ENCODE results near the gene COPS9. TPM values are rescaled to one million over a fixed set of nuclear protein-coding genes. Genes with fewer than 3 reads are reported as not detected.

The COPS9 gene
- total RNA-seq, 1 donor from 2014 or later = 204 TPM

DNA sequence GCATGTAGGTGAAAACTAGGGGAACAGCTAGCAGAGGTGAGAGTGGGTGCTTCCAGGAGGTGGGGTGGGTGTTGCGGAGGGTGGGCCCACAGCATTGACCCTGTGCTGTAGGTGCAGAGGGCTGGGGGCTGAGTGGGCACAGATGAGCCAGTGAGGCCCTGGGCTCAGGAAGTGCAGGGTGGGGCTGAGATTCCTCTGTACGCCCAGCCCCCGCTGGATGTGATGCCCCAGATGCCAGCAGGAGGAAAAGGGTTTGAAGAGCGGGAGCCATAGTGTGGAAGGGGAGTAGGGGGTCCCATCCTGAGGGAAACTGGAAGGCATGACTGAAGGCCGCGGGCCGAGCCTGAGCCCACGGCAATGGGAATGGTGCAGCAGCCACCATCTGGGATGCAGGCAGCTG lies 18.5 kb upstream of the COPS9 start:
- peak; percentile 7 for DNase-seq
- intact Hi-C loops (cut with micrococcal nuclease) = no loop called here

DNA sequence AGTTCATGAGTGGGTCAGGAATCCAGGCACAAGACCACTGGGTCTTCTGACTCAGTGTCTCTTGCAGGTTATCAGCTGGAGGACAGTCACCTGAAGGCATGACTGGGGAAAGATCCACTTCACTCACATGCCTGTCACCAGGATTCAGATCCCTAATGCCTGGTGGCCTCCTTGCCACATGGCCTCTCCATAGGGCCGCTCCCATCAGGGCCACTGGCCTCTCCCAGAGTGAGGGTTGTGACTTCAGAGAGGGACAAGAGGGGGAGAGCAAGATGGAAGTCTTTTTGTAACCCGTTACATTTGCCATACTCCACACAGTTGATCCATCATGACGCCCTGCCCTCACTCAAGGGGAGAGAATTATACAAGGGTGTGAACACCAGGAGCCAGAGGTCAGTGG lies 17.3 kb upstream of the COPS9 start:
- DNase-seq (peak; percentile 7), ATAC-seq (no peak)
- intact Hi-C loops (cut with micrococcal nuclease) = no loop called here

More for the DNA sequence above, 18.5 kb upstream of the COPS9 start:
- no peak for ATAC-seq

DNA sequence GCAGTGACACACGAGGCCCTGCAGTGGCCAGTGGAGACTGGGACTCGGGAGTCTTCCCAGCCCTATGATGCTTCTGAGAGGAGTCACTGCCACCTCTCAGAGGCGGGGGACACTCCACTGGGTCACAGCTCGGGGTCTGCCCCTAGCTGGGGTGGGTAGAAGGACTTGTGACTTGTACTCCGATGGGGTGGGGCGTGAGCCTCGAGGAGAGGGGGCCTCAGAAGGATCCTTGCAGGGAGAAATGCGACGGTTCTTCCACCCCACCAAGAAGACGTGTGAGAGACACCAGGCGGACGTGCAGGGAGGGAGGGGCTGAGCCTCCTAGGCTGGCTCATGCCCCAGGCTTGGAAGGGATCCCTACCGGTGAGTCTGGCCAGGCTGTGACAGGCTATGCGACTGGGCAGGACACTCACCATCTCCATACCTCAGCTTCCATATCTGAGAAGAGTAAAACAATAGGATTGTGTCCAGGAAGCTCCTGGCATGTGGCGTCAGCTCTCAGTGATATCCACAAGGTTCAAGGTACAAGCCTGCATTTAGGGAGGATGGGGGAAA lies 15.4 kb upstream of the COPS9 start:
- ATAC-seq (peak; percentile 88), DNase-seq (peak; percentile 67)
- intact Hi-C loops (cut with micrococcal nuclease) = no loop called here

DNA sequence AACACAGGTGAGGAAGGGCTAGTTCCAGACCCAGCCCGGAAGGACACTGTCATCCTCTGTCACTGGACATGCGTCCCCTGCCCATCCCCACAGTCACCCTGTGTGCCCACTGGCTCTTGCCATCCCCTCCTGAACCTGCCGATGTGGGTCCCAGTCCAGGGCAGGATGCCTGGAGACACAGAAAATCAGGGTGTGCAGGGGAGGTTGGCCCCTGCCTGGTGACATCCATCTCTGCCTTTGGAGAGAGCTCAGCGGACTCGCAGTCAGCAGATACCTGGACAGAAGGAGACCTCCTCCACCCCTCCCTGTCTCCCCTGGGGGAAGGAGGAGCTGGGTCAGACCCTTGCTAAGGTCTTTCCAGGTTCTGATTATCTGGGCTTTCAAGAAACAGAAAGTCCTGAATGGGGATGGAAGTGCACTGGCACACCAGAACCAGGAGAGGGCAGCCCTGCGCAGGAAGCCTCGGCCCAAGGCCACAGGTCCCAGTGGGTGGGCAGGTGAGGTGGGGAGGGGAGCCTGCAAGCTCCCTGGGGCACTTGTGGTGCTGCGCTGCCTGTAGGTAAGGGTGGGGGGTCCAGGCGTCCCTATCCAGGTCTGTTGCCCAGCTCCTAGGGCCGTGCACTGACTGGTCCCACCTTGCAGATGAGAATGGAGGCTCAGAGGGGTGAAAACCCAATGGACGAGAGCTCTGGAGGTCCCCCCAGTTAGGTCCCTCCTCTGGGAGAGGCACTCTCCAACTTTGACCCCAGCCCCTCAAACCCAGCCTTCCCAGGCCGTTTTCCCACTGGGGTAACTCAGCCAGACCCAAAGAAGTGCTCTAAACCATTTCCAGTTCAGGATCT lies 14.1 kb upstream of the COPS9 start:
- peak; percentile 59 for ATAC-seq
- intact Hi-C loops (cut with micrococcal nuclease) = loop anchor here (10.0 kb wide), 1 partner anchor 1115 kb away; no protein-coding TSS in a partner anchor
- peak; percentile 54 for DNase-seq

DNA sequence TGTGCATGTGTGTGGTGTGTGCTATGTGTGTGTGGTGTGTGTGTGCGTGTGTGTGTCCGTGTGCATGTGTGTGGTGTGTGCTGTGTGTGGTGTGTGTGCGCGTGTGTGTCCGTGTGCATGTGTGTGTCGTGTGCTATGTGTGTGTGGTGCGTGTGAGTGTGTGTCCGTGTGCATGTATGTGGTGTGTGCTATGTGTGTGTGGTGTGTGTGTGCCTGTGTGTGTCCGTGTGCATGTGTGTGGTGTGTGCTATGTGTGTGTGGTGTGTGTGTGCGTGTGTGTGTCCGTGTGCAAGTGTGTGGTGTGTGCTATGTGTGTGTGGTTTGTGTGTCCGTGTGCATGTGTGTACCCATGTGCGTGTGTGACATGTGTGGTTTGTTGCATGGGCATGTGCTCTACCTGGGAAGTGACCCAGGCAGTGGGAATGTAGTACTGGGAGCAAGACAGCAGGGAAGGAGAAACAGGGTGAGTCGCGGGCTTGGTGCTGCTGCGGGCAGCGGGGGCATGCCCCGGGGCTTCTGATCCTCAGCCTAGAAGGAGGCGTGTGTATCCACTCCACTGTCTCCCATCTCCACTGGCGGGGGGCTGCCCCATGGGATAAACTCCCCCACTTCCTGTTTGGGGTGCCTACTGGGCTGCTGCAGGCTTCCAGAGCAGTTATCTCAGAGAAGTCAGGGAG lies 11.9 kb upstream of the COPS9 start:
- no peak for ATAC-seq
- DNase-seq = no peak
- intact Hi-C loops (cut with micrococcal nuclease) = loop anchor here (10.0 kb wide), 1 partner anchor 1113 kb away; no protein-coding TSS in a partner anchor

DNA sequence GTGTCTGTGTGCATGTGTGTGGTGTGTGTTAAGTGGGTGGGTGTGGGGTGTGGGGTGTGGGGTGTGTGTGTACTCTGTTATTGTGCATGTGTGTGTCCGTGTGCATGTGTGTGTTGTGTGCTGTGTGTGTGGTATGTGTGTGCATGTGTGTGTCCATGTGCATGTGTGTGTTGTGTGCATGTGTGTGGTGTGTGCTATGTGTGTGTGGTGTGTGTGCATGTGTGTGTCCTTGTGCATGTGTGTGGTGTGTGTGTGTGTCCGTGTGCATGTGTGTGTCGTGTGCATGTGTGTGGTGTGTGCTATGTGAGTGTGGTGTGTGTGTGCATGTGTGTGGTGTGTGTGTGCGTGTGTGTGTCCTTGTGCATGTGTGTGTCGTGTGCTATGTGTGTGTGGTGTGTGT lies 11.3 kb upstream of the COPS9 start:
- DNase-seq (no peak), ATAC-seq (no peak)
- intact Hi-C loops (cut with micrococcal nuclease) = loop anchor here (10.0 kb wide), 1 partner anchor 1113 kb away; no protein-coding TSS in a partner anchor

DNA sequence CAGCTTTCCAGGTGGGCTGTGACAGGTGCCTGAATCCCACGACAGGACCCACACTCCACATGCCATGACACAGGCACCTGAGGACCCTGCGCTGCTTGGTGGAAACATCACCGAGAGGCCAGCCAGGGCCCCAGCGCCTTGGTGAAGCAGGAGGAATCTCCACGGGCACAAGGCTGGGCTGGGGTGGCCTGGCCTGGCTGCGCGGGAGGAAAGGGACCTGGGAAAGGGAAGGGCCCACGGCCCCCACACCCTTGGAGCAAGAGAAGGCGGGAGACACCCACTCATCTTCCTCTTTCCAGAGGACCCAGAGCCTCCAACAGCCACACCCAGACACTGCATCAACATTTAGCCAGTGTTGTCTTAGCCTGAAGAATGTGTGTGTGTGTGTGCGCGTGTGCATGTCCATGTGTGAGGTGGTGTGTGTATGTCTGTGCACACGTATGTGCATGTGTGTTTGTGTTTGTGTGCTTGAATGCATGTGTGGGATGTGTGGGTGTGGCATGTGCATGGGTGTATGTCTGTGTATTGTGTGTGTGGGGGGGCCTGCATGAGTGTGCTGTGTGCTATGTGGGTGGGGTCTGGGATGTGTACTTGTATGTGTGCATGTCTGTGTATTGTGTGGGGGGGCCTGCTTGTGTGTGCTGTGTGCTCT lies 10.6 kb upstream of the COPS9 start:
- intact Hi-C loops (cut with micrococcal nuclease) = loop anchor here (10.0 kb wide), 1 partner anchor 1112 kb away; no protein-coding TSS in a partner anchor
- DNase-seq = no peak
- no peak for ATAC-seq

DNA sequence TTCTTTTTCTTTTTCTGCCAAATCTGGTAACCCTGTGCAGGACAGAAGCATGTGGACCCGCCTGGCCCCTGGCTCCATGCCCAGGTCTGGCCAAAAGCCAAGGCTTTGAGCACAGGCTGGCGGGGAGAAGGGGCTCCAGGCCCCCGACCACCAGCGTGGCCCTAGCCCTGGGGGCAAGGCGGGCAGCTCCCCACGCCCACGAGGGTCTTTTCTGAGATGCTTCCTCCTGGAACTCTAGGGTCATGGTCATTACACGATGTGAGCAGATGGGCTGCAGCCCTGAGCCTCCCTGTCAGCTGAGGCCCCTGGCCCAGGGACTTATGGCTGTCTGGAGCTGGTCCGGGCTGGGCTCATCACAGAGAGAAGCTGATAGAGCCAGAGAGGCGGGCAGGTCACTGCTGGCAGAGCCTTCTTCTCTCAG lies 10.0 kb upstream of the COPS9 start:
- DNase-seq (no peak), ATAC-seq (no peak)
- intact Hi-C loops (cut with micrococcal nuclease) = loop anchor here (10.0 kb wide), 1 partner anchor 1111 kb away; no protein-coding TSS in a partner anchor

DNA sequence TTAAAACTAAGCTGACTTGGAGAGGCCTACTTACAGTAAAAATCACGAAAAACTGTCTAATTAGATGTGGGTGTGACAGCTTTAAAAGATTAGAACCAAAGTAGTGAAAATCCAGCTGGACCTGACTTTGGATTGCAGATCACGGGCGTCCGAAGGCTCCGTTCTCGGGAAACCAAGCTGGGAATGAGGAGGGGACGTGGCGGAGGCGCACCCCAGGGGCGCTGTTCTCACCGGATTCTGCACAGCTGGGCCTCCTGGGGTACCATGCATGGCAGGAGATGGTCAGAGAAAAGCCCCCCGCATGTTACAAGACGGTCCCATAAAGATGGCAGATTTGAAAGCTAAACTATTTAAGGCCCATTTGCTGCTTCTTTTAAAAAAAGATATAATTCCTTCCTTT lies 9.4 kb upstream of the COPS9 start:
- no peak for DNase-seq
- ATAC-seq = no peak
- intact Hi-C loops (cut with micrococcal nuclease) = loop anchor here (10.0 kb wide), 1 partner anchor 1111 kb away; no protein-coding TSS in a partner anchor

DNA sequence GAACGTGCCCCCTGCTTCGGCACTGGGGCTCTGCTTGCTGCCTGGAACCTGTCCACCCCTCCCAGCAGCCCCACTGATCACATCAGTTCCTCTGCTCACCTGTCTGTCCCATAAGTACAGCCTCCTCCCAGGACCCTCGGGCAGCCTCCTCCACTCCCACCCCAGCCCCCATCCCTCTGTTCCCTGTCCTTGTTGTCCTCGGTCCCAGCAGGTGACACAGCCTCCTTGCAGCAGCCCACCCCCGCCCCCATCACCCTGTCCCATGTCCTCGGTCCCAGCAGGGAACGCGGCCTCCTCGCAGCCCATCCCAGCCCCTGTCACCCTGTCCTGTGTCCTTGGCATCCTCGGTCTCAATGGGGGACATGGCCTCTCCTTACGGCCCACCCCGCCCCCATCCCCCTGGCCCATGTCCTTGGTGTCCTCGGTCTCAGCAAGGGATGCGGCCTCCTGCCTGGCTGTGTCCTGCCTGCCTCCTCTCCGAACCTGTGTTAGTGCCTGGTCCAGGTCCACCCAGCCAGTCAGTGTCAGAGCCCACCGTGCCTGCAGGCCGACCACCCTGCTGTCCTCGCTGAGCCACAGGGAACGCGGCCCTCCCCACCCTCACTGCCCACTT lies 8.7 kb upstream of the COPS9 start:
- DNase-seq (no peak), ATAC-seq (no peak)
- intact Hi-C loops (cut with micrococcal nuclease) = loop anchor here (5.0 to 10.0 kb wide), 2 partner anchors 82 to 1110 kb away; no protein-coding TSS in a partner anchor

DNA sequence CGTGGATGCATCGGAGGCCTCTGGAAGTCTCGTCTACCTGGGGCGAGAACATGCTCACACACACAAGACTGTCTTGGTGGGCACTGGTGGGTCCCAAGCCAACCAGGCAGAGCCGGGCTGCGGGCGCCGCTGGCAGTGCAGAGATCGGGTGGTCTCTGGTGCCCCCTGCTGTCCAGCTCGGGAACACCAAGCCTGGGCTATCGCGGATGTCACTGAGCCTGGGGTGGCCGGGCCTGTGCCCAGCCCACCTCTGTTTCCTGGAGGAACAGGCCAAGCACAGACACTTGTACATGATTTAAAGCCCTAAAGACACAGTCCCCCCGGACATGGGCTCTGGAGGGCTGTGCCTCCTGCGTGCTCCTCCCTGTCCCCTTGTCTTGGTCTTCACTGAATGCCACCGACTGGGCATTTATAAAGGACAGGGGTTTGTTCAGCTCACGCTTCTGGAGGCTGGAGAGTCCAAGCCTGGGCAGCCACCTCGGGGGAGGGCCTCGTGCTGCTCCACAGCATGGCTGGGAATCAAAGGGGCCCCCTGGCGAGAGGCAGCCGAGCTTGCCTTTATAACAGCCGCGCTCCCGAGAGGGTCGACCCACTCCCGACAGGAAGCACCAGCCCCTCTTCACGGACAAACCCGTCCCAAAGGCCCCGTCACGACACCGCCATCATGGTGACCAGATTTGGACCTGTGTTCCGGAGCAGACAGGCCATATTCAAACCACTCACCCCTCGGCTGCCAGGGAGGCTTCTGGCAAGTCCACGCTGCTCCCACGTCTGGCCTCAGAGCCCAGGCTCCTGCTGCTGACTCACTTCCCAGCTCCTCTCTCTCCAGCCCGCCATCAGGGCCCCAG lies 7.9 kb upstream of the COPS9 start:
- peak; percentile 80 for DNase-seq
- ATAC-seq = peak; percentile 84
- intact Hi-C loops (cut with micrococcal nuclease) = loop anchor here (5.0 to 10.0 kb wide), 2 partner anchors 82 to 1109 kb away; no protein-coding TSS in a partner anchor

DNA sequence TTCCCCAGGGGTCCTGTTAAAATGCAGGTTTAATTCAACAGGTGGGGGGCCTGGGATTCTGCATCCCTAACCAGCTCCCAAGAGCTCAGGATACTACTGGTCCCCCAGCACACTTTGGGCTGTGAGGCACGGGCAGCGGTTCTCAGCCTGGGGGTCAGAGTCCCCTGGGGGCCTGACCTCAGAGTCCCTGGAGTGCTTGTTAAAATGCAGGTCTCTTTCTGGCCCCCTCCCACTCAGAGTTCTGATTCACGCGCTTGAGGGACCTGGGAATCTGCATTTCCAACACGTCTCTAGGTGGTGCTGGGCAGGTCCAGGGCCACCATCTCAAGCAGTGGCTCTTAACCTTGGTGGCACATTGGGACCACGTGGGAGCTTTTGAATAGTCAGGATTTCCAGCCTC lies 7.2 kb upstream of the COPS9 start:
- ATAC-seq (no peak), DNase-seq (no peak)
- intact Hi-C loops (cut with micrococcal nuclease) = loop anchor here (5.0 to 10.0 kb wide), 2 partner anchors 81 to 1108 kb away; no protein-coding TSS in a partner anchor

DNA sequence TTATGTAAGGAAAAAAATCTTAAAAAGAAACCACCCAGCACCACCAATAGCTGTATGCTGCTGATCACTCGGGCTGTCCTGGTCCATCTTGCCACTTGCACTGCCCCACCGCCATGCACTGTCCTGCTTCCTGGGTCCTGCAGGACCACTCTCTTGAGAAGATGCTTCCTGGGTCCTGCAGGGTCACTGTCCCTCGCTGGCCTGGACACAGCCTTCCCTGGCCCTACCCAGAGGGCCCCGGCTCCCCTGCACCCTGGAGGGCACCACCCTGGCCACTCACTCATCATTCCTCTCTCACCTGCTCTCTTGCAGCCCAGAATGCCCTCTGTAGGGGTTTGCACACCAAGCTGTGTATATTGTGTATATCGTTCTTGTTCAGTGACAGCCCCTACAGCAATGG lies 6.8 kb upstream of the COPS9 start:
- DNase-seq = no peak
- no peak for ATAC-seq
- intact Hi-C loops (cut with micrococcal nuclease) = loop anchor here (5.0 to 10.0 kb wide), 2 partner anchors 81 to 1108 kb away; no protein-coding TSS in a partner anchor

DNA sequence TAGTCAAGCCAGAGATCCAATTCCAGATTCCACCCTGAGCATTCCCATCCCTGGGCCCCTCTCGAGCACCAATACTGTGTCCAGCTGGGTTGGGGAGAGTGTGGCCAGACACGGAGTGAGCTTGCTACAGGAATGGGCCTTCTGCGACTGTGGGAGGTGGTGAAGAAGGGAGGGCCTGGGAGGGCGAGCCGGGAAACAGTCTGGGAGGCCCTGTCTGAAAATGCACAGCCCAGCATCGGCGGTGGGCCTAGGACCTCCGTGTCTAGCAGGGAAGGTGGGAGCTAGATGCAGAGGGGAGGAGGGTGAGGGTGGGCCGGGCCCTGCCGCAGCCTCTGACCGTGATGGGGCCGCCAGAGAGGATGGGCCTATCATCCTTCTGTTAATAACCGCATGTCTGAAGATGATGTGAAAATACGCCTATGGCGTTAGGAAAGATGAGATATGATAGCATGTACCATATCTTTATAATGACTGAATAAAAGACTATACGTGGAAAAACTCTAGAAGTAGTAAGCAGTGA lies 6.2 kb upstream of the COPS9 start:
- no peak for ATAC-seq
- intact Hi-C loops (cut with micrococcal nuclease) = loop anchor here (5.0 to 10.0 kb wide), 2 partner anchors 80 to 1108 kb away; no protein-coding TSS in a partner anchor
- DNase-seq = no peak

DNA sequence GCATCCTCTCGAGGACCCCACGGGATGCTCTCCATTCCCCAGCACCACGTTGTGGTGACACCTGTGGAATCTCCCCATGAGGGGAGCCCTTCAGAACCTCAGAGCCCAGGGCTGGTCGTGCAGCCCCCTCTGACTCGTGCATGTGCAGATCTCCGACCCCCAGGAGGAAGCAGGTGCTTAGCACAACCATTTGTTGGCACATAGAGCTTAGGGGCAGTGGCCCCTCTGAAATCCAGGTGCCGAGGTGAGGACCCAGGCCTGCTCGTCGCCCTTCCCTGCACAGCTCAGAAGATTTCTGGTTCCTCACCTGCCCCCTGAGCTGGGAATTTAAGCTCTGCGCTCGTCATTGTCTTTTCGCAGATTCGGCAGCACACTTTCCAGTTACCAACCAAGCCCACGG lies 5.6 kb upstream of the COPS9 start:
- ATAC-seq (no peak), DNase-seq (peak; percentile 12)
- intact Hi-C loops (cut with micrococcal nuclease) = loop anchor here (5.0 to 10.0 kb wide), 2 partner anchors 79 to 1107 kb away; no protein-coding TSS in a partner anchor

DNA sequence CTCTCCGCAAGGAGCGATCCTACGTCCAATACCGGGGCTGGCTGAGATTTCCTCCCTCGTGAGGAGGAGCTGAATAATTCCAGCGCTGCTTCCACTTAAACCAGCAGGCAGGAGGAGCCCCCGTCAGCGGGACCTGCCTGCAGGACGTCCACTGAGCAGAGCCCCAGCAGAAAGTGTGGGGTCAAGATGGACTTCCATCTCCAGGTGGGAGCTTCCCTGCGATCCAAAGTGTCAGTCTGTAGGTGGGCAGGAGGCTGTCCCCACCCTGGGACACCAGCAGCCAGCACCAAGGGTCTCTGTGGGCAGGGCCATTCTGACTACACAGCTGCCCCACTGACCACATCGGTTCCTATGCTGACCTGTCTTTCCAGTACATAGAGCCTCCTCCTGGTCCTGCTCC lies 4.8 kb upstream of the COPS9 start:
- intact Hi-C loops (cut with micrococcal nuclease) = loop anchor here (5.0 to 10.0 kb wide), 2 partner anchors 79 to 1106 kb away; no protein-coding TSS in a partner anchor
- ATAC-seq (no peak), DNase-seq (peak; percentile 18)

DNA sequence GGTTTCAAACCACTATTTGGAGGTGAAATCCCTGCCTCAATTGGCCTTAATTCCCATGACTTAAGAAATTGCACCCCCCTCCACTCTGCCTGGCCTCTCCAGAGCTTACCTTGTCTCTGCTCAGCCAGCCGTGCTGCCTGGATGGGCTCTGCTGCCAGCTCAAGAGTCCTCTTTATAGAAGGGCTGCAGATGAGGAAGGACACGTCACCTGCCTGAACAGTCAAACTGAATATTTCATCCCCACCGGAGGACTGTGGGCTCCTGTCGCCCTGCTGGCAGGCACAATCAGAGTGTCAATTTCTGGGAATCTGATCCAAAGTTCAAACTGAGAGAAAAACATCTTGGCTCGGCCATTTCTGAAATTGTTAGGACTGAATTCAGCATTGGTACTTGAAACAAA lies 4.4 kb upstream of the COPS9 start, which contains the start of gene OTOS:
OTOS (minus strand) TSS at position 148 of the 400 bp plus-strand sequence. CDS start 332 bp downstream, outside the sequence.
- ATAC-seq (no peak), DNase-seq (no peak)
- intact Hi-C loops (cut with micrococcal nuclease) = loop anchor here (5.0 to 10.0 kb wide), 2 partner anchors 78 to 1106 kb away; no protein-coding TSS in a partner anchor

Data from left ventricle myocardium superior (tissue), 1 donor.